Nephron (organoid): ENCODE measurements around the gene CNTNAP5.

Experiments used
- H3K27ac Mint-ChIP-seq, 3 experiments: 2 replicates each; pipeline ENCODE4 v1.8.0; 2020; ENCODE audit warnings: mixed read lengths in 3 of 3, mild to moderate bottlenecking in 2 of 3, moderate library complexity in 1 of 3
- H3K27me3 Mint-ChIP-seq: 2 replicates; pipeline ENCODE4 v1.8.0; 2021; ENCODE audit warnings: low read depth, mild to moderate bottlenecking, moderate library complexity, mixed read lengths
- H3K36me3 Mint-ChIP-seq: 2 replicates; pipeline ENCODE4 v1.8.0; 2020; ENCODE audit warnings: low read depth, mixed read lengths
- H3K4me1 Mint-ChIP-seq: 2 replicates; pipeline ENCODE4 v1.8.0; 2020; ENCODE audit warnings: mixed read lengths
- H3K4me3 Mint-ChIP-seq, 3 experiments: 2 replicates each; pipeline ENCODE4 v1.8.0; 2020; ENCODE audit warnings: mild to moderate bottlenecking in 3 of 3, mixed read lengths in 3 of 3, moderate library complexity in 2 of 3
- H3K9me3 Mint-ChIP-seq: 2 replicates; pipeline ENCODE4 v1.8.0; 2020; ENCODE audit warnings: mixed read lengths
- CTCF ChIP-seq, 3 experiments: fragments of 200-600 bp; sonication (generic); IDR thresholded peaks; one replicate each; pipeline ENCODE4 v1.5.0; 2021; ENCODE audit warnings: antibody characterized with exemption in 3 of 3; ENCODE audit not compliant: unreplicated experiment in 3 of 3

CNTNAP5 gene

GRCh38 chr2:124153713-124154112 lies 128.6 kb downstream of the CNTNAP5 start:
- H3K27me3 Mint-ChIP-seq = no peaks in the 10 kb centered on the region
- H3K36me3 Mint-ChIP-seq = no peaks in the 10 kb centered on the region
- H3K27ac Mint-ChIP-seq = no peak overlapping the region
- no peaks in the 10 kb centered on the region for H3K4me1 Mint-ChIP-seq
- H3K9me3 Mint-ChIP-seq = no peaks in the 10 kb centered on the region
- no peak overlapping the region for H3K4me3 Mint-ChIP-seq
- TF ChIP-seq CTCF (IDR thresholded peaks at IDR 0.05; ENCODE audit: unreplicated experiment in 3 of 3) = no peak

- H3K4me1 Mint-ChIP-seq = peaks cover 5% of the 10 kb centered on the region
- no peaks in the 10 kb centered on the region for H3K27me3 Mint-ChIP-seq
- no peak overlapping the region for H3K27ac Mint-ChIP-seq
- no peak for TF ChIP-seq CTCF (IDR thresholded peaks at IDR 0.05; ENCODE audit: unreplicated experiment in 3 of 3)
- H3K36me3 Mint-ChIP-seq = no peaks in the 10 kb centered on the region
- no peak overlapping the region for H3K4me3 Mint-ChIP-seq
- H3K9me3 Mint-ChIP-seq = no peaks in the 10 kb centered on the region
Observed at GRCh38 chr2:124159166-124159565, 134.1 kb downstream of the CNTNAP5 start.

GRCh38 chr2:124161542-124161941 lies 136.5 kb downstream of the CNTNAP5 start:
- no peaks in the 10 kb centered on the region for H3K9me3 Mint-ChIP-seq
- no peak overlapping the region for H3K27ac Mint-ChIP-seq
- peaks cover 5% of the 10 kb centered on the region for H3K4me1 Mint-ChIP-seq
- no peaks in the 10 kb centered on the region for H3K36me3 Mint-ChIP-seq
- H3K27me3 Mint-ChIP-seq = no peaks in the 10 kb centered on the region
- H3K4me3 Mint-ChIP-seq = no peak overlapping the region
- TF ChIP-seq CTCF (IDR thresholded peaks at IDR 0.05; ENCODE audit: unreplicated experiment in 3 of 3) = no peak

- TF ChIP-seq CTCF (IDR thresholded peaks at IDR 0.05; ENCODE audit: unreplicated experiment in 3 of 3) = no peak
- Mint-ChIP-seq H3K36me3 (no peaks in the 10 kb centered on the region), H3K27me3 (no peaks in the 10 kb centered on the region), H3K4me1 (peaks cover 5% of the 10 kb centered on the region), H3K27ac (no peak overlapping the region), H3K9me3 (no peaks in the 10 kb centered on the region), H3K4me3 (no peak overlapping the region)
Observed at GRCh38 chr2:124162256-124162655, 137.2 kb downstream of the CNTNAP5 start.

- no peaks in the 10 kb centered on the region for H3K9me3 Mint-ChIP-seq
- H3K27ac Mint-ChIP-seq = no peak overlapping the region
- no peaks in the 10 kb centered on the region for H3K27me3 Mint-ChIP-seq
- no peak for TF ChIP-seq CTCF (IDR thresholded peaks at IDR 0.05; ENCODE audit: unreplicated experiment in 3 of 3)
- no peaks in the 10 kb centered on the region for H3K36me3 Mint-ChIP-seq
- peaks cover 9% of the 10 kb centered on the region for H3K4me1 Mint-ChIP-seq
- H3K4me3 Mint-ChIP-seq = no peak overlapping the region
Observed at GRCh38 chr2:124163840-124164239, 138.8 kb downstream of the CNTNAP5 start.

- no peaks in the 10 kb centered on the region for H3K36me3 Mint-ChIP-seq
- no peak for TF ChIP-seq CTCF (IDR thresholded peaks at IDR 0.05; ENCODE audit: unreplicated experiment in 3 of 3)
- H3K4me1 Mint-ChIP-seq = peaks cover 9% of the 10 kb centered on the region
- no peaks in the 10 kb centered on the region for H3K27me3 Mint-ChIP-seq
- H3K27ac Mint-ChIP-seq = no peak overlapping the region
- no peak overlapping the region for H3K4me3 Mint-ChIP-seq
- H3K9me3 Mint-ChIP-seq = no peaks in the 10 kb centered on the region
Observed at GRCh38 chr2:124165698-124166097, 140.6 kb downstream of the CNTNAP5 start.
